Transverse colon (tissue), 4 donors: Measurements from ENCODE around the gene LRRC7. TPM values are rescaled to one million over a fixed set of nuclear protein-coding genes. Genes with fewer than 3 reads are reported as not detected.

Experiments
- DNase-seq: peaks from one replicate; pipeline ENCODE4 v3.0.0-alpha.2; 2019
- H3K27ac ChIP-seq, 4 donors: fragments of 200-600 bp; sonication (generic); 2 replicates each; pipeline ENCODE4 v1.5.1; 2016 to 2018; ENCODE audit warnings: inconsistent platforms in 4 of 4
- H3K27me3 ChIP-seq: fragments of 200-600 bp; sonication (generic); 2 replicates; pipeline ENCODE4 v1.5.1; 2017; ENCODE audit warnings: inconsistent platforms
- H3K36me3 ChIP-seq, 4 donors: fragments of 200-600 bp; sonication (generic); 2 replicates each; pipeline ENCODE4 v1.5.1; 2017 to 2019; ENCODE audit warnings: inconsistent platforms in 4 of 4
- H3K4me1 ChIP-seq, 4 donors: fragments of 200-600 bp; sonication (generic); 2 replicates each; pipeline ENCODE4 v1.5.1; 2017 to 2020; ENCODE audit warnings: inconsistent platforms in 4 of 4
- H3K4me3 ChIP-seq, 4 donors: fragments of 200-600 bp; sonication (generic); 1 replicate in 1 of 4; 2 replicates in 3 of 4; pipeline versions ENCODE4 v1.5.1 to v1.6.1; 2017 to 2019; ENCODE audit warnings: inconsistent platforms in 4 of 4
- H3K9me3 ChIP-seq, 2 donors: fragments of 200-600 bp; sonication (generic); 2 replicates each; pipeline ENCODE4 v1.5.1; 2017 to 2019; ENCODE audit warnings: inconsistent platforms in 2 of 2
- CTCF ChIP-seq, 5 experiments: fragments of 200-600 bp in 3 of 5; fragments of 450-650 bp in 2 of 5; sonication (generic) in 3 of 5; IDR thresholded peaks; 1 replicate in 2 of 5; 2 replicates in 3 of 5; pipeline ENCODE4 v1.5.1; 2016 to 2017; ENCODE audit warnings: antibody characterized with exemption in 5 of 5, inconsistent platforms in 3 of 5, mild to moderate bottlenecking in 2 of 5, moderate library complexity in 1 of 5
- EP300 ChIP-seq: sonication (generic); formaldehyde crosslinking; IDR thresholded peaks from one replicate; pipeline ENCODE4 v1.6.1; 2017; ENCODE audit warnings: antibody characterized with exemption, low read depth
- POLR2A ChIP-seq: fragments of 450-650 bp; IDR thresholded peaks from one replicate; pipeline ENCODE4 v1.6.1; 2016; ENCODE audit warnings: antibody characterized with exemption, mild to moderate bottlenecking, moderate library complexity
- POLR2AphosphoS5 ChIP-seq, 3 donors: sonication (generic); formaldehyde crosslinking; IDR thresholded peaks; one replicate each; pipeline ENCODE4 v1.6.1; 2016; ENCODE audit warnings: antibody characterized with exemption in 3 of 3
- WGBS, 2 donors: methylation state at CpG; one replicate each; pipeline ENCODE4 v1.1.5; 2018; ENCODE audit warnings: low coverage in 1 of 2; 5-methylcytosine and 5-hydroxymethylcytosine counted together
- in situ Hi-C, 4 donors: fragments of 200-750 bp; cut with MboI; loops; one replicate each; pipeline versions ENCODE4 v1.15.0 to v1.15.1; 2017; ENCODE audit warnings: low sequenced_read_pairs in 3 of 4, low pct_ligation_motif_present in 1 of 4, low pct_unique_long_range_greater_than_20kb in 1 of 4
- intact Hi-C: fragments of 100-400 bp; cut with DNase I; formaldehyde crosslinking; loops from one replicate; pipeline ENCODE4 v1.15.1; 2023; ENCODE audit warnings: low total_unique reads
- total RNA-seq, 4 donors: library from RNA; depleted of rRNA; stranded (reverse); fragments of >200 nt; gene quantifications; one replicate each; pipeline ENCODE4 v1.1.0, GENCODE V29; 2016

LRRC7 gene
- total RNA-seq, 4 donors from 2014 or later, result 0.32 to 1.1 TPM; not detected in 2

DNA sequence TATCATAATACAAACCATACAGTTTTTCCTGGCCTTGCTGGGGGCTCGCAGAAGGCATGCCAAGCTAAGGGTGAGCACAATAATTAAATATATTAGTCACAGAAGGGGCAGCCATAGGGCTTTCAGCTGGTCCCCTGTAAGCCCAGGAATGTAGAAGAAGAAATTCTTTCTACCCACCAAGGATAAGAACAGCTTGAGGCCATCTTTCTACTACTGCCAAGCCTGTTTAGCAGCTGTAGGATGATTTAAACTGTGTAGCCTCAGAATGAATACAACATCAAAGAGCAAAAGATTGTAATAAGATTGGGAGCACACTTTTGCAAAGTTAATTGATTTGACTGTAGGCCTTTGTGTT is 171.5 kb downstream of the LRRC7 start:
- WGBS, 2 donors, result 63 to 71% methylated on average over 1 of the region's 1 CpG
- DNase-seq, result no peak
- H3K27ac ChIP-seq, result no peak overlapping the region
- no peaks in the 10 kb centered on the region for H3K9me3 ChIP-seq
- no peak overlapping the region for H3K4me3 ChIP-seq
- no peaks in the 10 kb centered on the region for H3K27me3 ChIP-seq
- intact Hi-C loops, result no loop called here
- H3K36me3 ChIP-seq, result no peaks in the 10 kb centered on the region
- H3K4me1 ChIP-seq, result no peaks in the 10 kb centered on the region
- in situ Hi-C loops, result loop anchor here in 1 of 4 donors (25.0 kb wide), 2 partner anchors 1127 to 1277 kb away; no protein-coding TSS in a partner anchor
- TF ChIP-seq CTCF (IDR thresholded peaks at IDR 0.05), result no peak
- no peak for TF ChIP-seq POLR2AphosphoS5 (IDR thresholded peaks at IDR 0.05)
- no peak for TF ChIP-seq POLR2A
- TF ChIP-seq EP300, result no peak

DNA sequence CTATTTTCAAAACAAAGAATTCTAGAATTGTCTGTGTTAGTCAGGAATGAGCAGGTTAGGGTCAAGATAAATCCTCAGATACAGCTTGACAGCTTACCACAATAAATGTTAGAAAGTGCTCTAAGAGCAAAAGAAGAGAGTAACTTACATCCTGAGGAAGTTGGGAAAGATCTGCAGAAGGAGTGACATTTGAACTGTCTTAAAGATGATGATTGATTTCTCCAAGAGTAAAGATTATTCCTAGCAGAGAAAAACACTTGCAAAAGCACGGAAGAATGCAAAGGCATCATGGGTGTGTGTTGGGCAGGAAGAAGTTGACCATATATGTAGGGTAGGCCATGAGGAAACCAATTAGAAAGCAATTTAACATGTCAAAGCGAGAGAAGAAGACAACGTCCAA is 175.4 kb downstream of the LRRC7 start:
- Histone ChIP-seq H3K4me1 (no peaks in the 10 kb centered on the region), H3K27ac (no peak overlapping the region), H3K36me3 (no peaks in the 10 kb centered on the region), H3K9me3 (no peaks in the 10 kb centered on the region), H3K27me3 (no peaks in the 10 kb centered on the region), H3K4me3 (no peak overlapping the region)
- 48 to 62% methylated on average over 3 of the region's 3 CpGs for WGBS, 2 donors
- TF ChIP-seq POLR2A, result no peak
- no peak for TF ChIP-seq POLR2AphosphoS5 (IDR thresholded peaks at IDR 0.05)
- no peak for TF ChIP-seq EP300
- TF ChIP-seq CTCF (IDR thresholded peaks at IDR 0.05), result no peak
- in situ Hi-C loops, result loop anchor here in 1 of 4 donors (25.0 kb wide), 2 partner anchors 1131 to 1281 kb away; no protein-coding TSS in a partner anchor
- intact Hi-C loops, result loop anchor here (5.0 kb wide), 1 partner anchor 1051 kb away; no protein-coding TSS in a partner anchor
- DNase-seq, result no peak

DNA sequence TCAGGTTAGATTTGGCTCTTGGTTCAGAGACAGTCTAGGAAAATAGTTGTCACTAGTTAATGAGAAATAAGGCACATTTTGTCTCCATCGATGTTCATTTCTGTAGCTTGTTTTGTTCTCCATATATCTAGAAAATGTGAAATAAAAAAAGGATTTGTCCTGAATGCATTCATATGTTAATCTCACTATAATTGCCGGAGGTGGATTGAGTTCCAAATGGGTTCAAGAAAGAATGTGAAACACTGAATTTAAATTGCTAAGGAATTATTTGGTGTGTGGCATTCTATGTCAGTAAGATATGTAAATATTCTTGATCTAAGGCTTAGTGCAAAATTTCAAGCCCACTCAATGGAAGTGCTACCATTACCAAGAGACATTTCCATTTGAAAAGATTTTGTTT is 176.7 kb downstream of the LRRC7 start:
- in situ Hi-C loops (loop anchor here in 1 of 4 donors (25.0 kb wide), 2 partner anchors 1132 to 1282 kb away; no protein-coding TSS in a partner anchor), intact Hi-C loops (loop anchor here (5.0 kb wide), 1 partner anchor 1052 kb away; no protein-coding TSS in a partner anchor)
- TF ChIP-seq EP300 (no peak), POLR2AphosphoS5 (IDR thresholded peaks at IDR 0.05) (no peak), POLR2A (no peak)
- no peak for DNase-seq
- no peaks in the 10 kb centered on the region for H3K4me1 ChIP-seq
- H3K9me3 ChIP-seq, result no peaks in the 10 kb centered on the region
- H3K27ac ChIP-seq, result no peak overlapping the region
- H3K36me3 ChIP-seq, result no peaks in the 10 kb centered on the region
- 91% methylated on average over 2 of the region's 2 CpGs for WGBS, 2 donors
- no peak overlapping the region for H3K4me3 ChIP-seq
- no peaks in the 10 kb centered on the region for H3K27me3 ChIP-seq

GRCh38 chr1:69747207-69747606 is 179.5 kb downstream of the LRRC7 start:
- no peak overlapping the region for H3K4me3 ChIP-seq
- no peaks in the 10 kb centered on the region for H3K9me3 ChIP-seq
- H3K27me3 ChIP-seq, result no peaks in the 10 kb centered on the region
- no peak overlapping the region for H3K27ac ChIP-seq
- DNase-seq, result no peak
- no peaks in the 10 kb centered on the region for H3K36me3 ChIP-seq
- in situ Hi-C loops, result loop anchor here in 1 of 4 donors (25.0 kb wide), 2 partner anchors 1135 to 1285 kb away; no protein-coding TSS in a partner anchor
- TF ChIP-seq POLR2A, result no peak
- TF ChIP-seq POLR2AphosphoS5 (IDR thresholded peaks at IDR 0.05), result no peak
- no peak for TF ChIP-seq CTCF (IDR thresholded peaks at IDR 0.05)
- TF ChIP-seq EP300, result no peak
- WGBS, 2 donors, result 56 to 70% methylated on average over 2 of the region's 2 CpGs
- H3K4me1 ChIP-seq, result no peaks in the 10 kb centered on the region
- intact Hi-C loops, result no loop called here

DNA sequence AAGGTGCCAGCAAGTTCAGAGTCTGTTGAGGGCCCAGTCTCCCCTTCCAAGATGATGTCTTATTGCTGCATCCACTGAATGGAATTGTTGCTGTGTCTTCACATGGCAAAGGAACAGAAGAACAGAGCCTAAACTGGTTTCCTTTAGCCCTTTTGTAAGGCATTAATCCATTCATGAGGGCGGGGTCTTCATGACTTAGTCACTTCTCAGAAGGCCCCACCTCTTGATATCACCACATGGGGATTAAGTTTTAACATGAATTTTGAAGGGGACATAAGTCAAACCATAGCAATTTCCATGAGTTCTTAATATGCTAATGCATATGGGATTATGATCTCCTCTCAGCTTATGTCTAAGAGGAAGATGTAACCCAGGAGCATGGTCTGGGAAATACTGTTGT is 182.9 kb downstream of the LRRC7 start:
- Histone ChIP-seq H3K27ac (no peak overlapping the region), H3K9me3 (no peaks in the 10 kb centered on the region), H3K4me1 (no peaks in the 10 kb centered on the region), H3K27me3 (no peaks in the 10 kb centered on the region), H3K4me3 (no peak overlapping the region), H3K36me3 (no peaks in the 10 kb centered on the region)
- no peak for DNase-seq
- intact Hi-C loops (no loop called here), in situ Hi-C loops (loop anchor here in 1 of 4 donors (25.0 kb wide), 1 partner anchor 1288 kb away; no protein-coding TSS in a partner anchor)
- 88 to 100% methylated on average over 1 of the region's 1 CpG for WGBS, 2 donors
- TF ChIP-seq POLR2A (no peak), CTCF (IDR thresholded peaks at IDR 0.05) (no peak), POLR2AphosphoS5 (IDR thresholded peaks at IDR 0.05) (no peak), EP300 (no peak)
